Superior temporal gyrus (tissue), 1 donor: ENCODE results near the gene EFEMP2.
A peak's percentile ranks its signal among the peaks of the same experiment; 100 is the strongest.

Source experiments
- DNase-seq: peaks from one replicate; pipeline ENCODE4 v3.0.0-alpha.2; 2016; ENCODE audit errors: extremely low spot score

EFEMP2 gene

DNA sequence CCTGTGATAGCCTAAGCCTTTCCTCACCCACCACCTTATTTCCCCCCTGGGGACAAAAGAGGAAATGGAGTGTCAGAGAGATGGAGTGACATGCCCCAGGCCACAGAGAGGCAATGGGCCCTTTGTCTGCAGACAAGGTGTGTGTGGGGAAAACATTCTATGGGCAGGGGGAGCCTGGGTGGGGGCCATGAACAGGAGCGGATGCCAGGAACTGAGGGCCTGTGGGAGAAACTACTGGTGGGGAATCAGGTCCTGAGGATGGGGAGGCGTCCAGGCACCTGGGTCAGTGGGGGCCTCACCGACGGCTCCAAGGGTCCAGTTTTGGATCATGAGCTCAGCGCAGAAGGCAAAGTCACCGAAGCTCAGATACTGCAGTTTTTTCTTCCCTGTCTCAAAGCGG lies 12.6 kb upstream of the EFEMP2 start:
- no peak for DNase-seq

DNA sequence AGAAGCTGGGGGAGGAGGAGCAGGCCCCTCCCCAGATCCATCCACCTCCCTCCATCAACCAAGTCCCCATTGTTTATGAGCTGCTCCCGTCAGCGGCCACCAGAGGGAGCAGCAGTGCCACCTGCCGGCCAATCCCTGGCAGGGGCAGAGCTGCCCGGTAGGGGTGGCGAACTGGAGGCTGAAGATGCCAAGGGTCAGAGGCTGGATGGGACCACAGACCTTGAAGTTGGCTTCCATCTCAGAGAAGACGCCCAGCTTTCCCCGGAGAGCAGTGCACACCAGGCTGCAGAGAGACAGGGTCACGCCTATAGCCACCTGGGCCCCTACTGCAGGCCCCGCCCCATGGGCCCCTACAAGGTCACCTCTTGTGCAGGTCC lies 12.1 kb upstream of the EFEMP2 start:
- DNase-seq, result peak; percentile 84

- DNase-seq, result no peak
These were observed 11.5 kb upstream of the EFEMP2 start for GRCh38 chr11:65883786-65884715.

GRCh38 chr11:65883058-65883761 lies 10.6 kb upstream of the EFEMP2 start:
- no peak for DNase-seq

DNA sequence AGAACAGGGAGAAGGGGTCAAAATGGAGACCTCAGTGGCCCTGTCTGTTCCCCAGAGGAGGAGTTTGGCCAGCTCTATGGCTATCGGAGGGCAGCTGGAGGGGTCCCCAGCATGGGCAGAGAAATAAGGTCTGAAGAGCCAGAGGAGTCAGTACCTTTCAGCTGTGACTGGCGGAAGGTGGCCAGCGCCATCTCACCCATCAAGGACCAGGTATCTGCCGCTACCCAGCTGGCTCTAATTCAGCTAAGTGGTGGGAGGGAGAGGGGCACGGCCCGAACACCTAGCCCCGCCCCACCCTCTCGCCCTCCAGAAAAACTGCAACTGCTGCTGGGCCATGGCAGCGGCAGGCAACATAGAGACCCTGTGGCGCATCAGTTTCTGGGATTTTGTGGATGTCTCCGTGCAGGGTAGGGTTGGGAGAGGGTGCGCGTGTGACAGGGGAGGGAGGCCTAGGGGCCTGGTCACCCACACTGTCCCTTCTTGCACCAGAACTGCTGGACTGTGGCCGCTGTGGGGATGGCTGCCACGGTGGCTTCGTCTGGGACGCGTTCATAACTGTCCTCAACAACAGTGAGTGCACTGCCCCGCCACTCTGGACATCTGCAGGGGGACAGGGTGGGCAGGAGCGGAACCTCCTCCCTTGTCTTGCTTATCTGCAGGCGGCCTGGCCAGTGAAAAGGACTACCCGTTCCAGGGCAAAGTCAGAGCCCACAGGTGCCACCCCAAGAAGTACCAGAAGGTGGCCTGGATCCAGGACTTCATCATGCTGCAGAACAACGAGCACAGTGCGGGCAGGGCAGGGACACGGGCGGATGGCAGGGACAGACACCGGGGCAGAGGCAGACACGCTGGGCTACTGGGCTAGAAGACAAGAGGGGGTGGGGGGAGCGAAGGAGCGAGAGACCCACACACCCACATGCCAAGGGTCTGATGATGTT lies 9.8 kb upstream of the EFEMP2 start:
- no peak for DNase-seq

- no peak for DNase-seq
These were observed 8.3 kb upstream of the EFEMP2 start for GRCh38 chr11:65880844-65881421.

- no peak for DNase-seq
These were observed 7.4 kb upstream of the EFEMP2 start for GRCh38 chr11:65880027-65880426.

- DNase-seq, result no peak
These were observed 7.0 kb upstream of the EFEMP2 start, which contains the start of gene CTSW for GRCh38 chr11:65879617-65880016. CTSW (plus strand) TSS chr11:65879837; CDS start chr11:65879855, 18 bp downstream.

GRCh38 chr11:65873318-65874156 lies 937 bp upstream of the EFEMP2 start:
- DNase-seq, result peak; percentile 88

DNA sequence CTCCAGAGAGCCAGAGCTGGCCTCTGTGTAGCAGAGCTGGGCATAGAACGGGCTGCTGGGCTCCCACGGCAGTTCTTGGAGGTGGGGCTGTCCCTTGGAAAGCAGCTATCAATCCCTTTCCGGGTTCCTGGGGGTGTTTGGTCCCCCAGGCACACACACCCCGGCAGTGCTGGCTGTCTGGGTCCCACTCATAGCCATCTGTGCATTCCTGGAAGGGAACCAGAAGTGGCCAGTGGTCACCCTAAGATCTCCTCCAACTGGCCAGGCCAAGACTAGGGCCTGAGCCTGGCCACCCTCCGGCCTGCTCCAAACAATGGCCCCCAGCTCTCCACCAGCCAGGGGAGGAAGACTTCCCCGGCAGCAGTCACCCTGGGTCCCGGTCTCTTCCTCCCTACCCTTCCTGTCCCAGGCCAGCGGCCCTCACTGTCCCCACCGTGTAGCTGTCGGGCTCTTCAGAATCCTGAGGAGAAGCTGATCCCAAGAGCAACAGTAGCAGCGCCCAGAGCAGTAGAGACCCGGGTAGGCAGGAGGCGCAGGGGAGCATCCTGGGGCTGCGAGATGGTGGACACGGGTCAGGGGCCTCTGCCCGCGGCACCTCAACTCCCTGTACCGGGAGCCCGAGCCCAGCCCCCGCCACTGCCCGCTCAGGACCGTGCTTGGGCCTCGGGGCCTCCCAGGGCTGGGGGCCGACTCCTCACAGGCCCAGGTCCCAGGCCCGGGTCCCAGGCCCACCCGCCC lies 620 bp downstream of the EFEMP2 start:
- no peak for DNase-seq

GRCh38 chr11:65870706-65871681 lies 1.6 kb downstream of the EFEMP2 start:
- no peak for DNase-seq

DNA sequence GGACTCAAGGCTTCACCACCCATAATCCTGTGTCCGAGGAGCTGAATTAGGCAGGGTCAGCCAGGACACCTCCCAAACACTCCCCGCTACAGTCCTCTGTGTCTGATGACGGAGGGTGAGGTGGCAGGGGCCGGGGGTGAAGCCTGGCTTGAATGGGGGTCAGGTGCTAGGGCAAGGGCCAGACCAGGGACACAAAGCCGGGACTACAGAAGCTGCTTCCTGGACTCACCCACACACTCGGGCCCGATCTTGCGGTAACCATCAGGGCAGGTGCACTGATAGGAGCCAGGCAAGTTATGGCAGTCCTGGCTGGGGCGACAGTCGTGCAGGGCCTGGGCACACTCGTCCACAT lies 2.3 kb downstream of the EFEMP2 start:
- DNase-seq, result no peak

GRCh38 chr11:65869643-65870306 lies 2.8 kb downstream of the EFEMP2 start:
- DNase-seq, result no peak

- DNase-seq, result no peak
These were observed 3.7 kb downstream of the EFEMP2 start for GRCh38 chr11:65868907-65869306.

- peak; percentile 58 for DNase-seq
These were observed 4.4 kb downstream of the EFEMP2 start for GRCh38 chr11:65868076-65868667.

DNA sequence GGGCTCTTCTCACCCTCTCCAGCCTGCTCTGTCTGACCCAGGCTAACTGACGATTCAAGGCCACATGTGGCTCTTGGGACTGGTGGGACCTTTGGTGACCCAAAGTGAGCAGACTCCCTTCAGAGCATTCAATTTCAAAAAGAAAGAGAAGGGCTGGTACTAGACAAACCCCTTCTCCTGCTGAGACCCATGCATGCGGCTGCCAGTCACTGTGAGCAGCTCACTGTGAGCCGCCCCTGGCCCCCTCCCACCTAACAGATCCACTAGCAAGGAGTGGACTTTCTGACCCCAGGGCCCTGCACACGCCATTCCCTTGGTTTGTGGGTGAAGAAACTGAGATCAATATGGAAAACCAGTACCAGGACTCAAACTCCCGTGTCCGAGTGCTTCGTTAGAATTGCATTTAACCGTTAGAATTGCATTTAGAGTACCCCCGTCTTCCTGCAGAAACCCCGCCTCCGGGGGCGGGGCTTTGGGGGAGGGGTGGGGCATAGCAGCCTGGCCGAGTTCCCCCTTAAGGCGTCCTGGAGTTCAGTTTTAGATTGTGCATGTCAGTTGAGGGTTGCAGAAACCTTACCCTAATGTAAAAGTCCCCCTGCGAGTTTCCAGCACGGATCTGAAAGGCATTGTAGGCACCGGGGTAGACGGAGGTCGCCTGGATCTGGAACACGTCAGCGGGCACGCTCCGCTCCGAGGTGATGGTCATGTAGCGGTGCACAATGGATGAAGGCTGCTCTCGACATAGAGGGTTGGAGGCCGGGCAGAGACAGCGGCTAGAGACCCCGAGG lies 5.1 kb downstream of the EFEMP2 start:
- DNase-seq, result no peak
